Osteocyte (in vitro differentiated cells): ENCODE data around the gene KLHL26. TPM values are rescaled to one million over a fixed set of nuclear protein-coding genes. Genes with fewer than 3 reads are reported as not detected.

ENCODE experiments used
- DNase-seq: peaks from one replicate; pipeline ENCODE4 v3.0.0; 2021; ENCODE audit warnings: mixed read lengths; ENCODE audit not compliant: unreplicated experiment; ENCODE audit errors: extremely low spot score
- H3K27ac Mint-ChIP-seq: one replicate; pipeline ENCODE4 v1.8.0; 2021; ENCODE audit warnings: mild to moderate bottlenecking, mixed read lengths; ENCODE audit not compliant: unreplicated experiment
- H3K27me3 Mint-ChIP-seq: one replicate; pipeline ENCODE4 v1.8.0; 2021; ENCODE audit warnings: mixed read lengths; ENCODE audit not compliant: unreplicated experiment
- H3K36me3 Mint-ChIP-seq: one replicate; pipeline ENCODE4 v1.8.0; 2021; ENCODE audit warnings: mixed read lengths; ENCODE audit not compliant: unreplicated experiment
- H3K4me1 Mint-ChIP-seq: one replicate; pipeline ENCODE4 v1.8.0; 2021; ENCODE audit warnings: mixed read lengths; ENCODE audit not compliant: unreplicated experiment
- H3K4me3 Mint-ChIP-seq: one replicate; pipeline ENCODE4 v1.8.0; 2021; ENCODE audit warnings: mild to moderate bottlenecking, moderate library complexity, mixed read lengths; ENCODE audit not compliant: unreplicated experiment
- H3K9me3 Mint-ChIP-seq: one replicate; pipeline ENCODE4 v1.8.0; 2021; ENCODE audit warnings: mixed read lengths; ENCODE audit not compliant: unreplicated experiment
- CTCF ChIP-seq: fragments of 200-600 bp; sonication (generic); IDR thresholded peaks from 2 replicates; pipeline ENCODE4 v1.5.0; 2021; ENCODE audit warnings: antibody characterized with exemption, mild to moderate bottlenecking, moderate library complexity
- total RNA-seq: library from RNA; stranded (reverse); gene quantifications from 2 replicates; pipeline ENCODE4 v1.2.1, GENCODE V29; 2021

Gene KLHL26
- total RNA-seq, 1 donor from 2014 or later: 12.4 TPM

DNA sequence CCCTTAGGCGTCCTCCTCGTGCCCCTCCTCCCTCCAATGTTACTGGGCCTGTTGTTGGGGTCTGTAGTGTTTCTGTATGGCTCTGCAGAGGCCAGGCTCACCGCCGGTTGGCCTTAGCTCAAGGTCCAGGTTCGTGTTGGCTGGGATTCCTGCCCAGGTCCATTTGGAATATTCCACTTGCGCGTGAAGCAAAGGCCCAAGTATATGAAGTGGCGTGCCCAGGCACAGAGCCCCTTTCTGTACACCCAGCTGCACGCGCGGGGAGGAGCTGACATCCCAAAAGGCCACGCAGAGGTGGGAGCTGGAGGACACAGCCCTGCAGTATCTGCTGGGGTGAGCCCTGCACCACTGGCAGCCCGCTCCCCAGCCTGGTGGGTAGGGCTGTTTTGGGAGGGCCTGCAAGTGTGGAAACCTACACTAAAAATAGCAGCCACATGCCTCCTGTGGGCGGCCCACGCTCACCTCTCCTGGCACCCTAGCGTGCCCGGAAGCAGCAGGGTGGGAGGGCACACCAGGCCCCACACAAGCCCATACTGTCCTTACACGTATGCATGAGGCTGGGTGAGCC lies 76.8 kb downstream of the KLHL26 start:
- Mint-ChIP-seq H3K4me3 (no peak overlapping the region), H3K4me1 (peaks cover 8% of the 10 kb centered on the region), H3K27ac (no peak overlapping the region), H3K27me3 (no peaks in the 10 kb centered on the region), H3K36me3 (peaks cover 4% of the 10 kb centered on the region), H3K9me3 (no peaks in the 10 kb centered on the region)
- TF ChIP-seq CTCF: no peak
- DNase-seq: no peak

- Mint-ChIP-seq H3K27ac (no peak overlapping the region), H3K9me3 (no peaks in the 10 kb centered on the region), H3K36me3 (peaks cover 5% of the 10 kb centered on the region), H3K4me3 (no peak overlapping the region), H3K4me1 (peaks cover 8% of the 10 kb centered on the region), H3K27me3 (no peaks in the 10 kb centered on the region)
- DNase-seq: no peak
- no peak for TF ChIP-seq CTCF
Measured at GRCh38 chr19:18715416-18715815, 78.6 kb downstream of the KLHL26 start.

GRCh38 chr19:18716857-18717256 lies 80.0 kb downstream of the KLHL26 start:
- Mint-ChIP-seq H3K4me1 (peaks cover 8% of the 10 kb centered on the region), H3K4me3 (no peak overlapping the region), H3K27me3 (no peaks in the 10 kb centered on the region), H3K9me3 (no peaks in the 10 kb centered on the region), H3K36me3 (peaks cover 5% of the 10 kb centered on the region), H3K27ac (no peak overlapping the region)
- no peak for TF ChIP-seq CTCF
- no peak for DNase-seq

- Mint-ChIP-seq H3K4me1 (peaks cover 8% of the 10 kb centered on the region), H3K9me3 (no peaks in the 10 kb centered on the region), H3K36me3 (peaks cover 5% of the 10 kb centered on the region), H3K27ac (no peak overlapping the region), H3K4me3 (no peak overlapping the region), H3K27me3 (no peaks in the 10 kb centered on the region)
- TF ChIP-seq CTCF: no peak
- DNase-seq: no peak
Measured at GRCh38 chr19:18717601-18718000, 80.8 kb downstream of the KLHL26 start.

- TF ChIP-seq CTCF: no peak
- Mint-ChIP-seq H3K36me3 (peaks cover 5% of the 10 kb centered on the region), H3K27me3 (no peaks in the 10 kb centered on the region), H3K4me1 (peaks cover 8% of the 10 kb centered on the region), H3K4me3 (no peak overlapping the region), H3K27ac (no peak overlapping the region), H3K9me3 (no peaks in the 10 kb centered on the region)
- DNase-seq: no peak
Measured at GRCh38 chr19:18718015-18718526, 81.2 kb downstream of the KLHL26 start.
